Breast epithelium (tissue), 3 donors: ENCODE data around the gene ADRA1B.

Source experiments
- POLR2A ChIP-seq: fragments of 450-650 bp; IDR thresholded peaks from one replicate; pipeline ENCODE4 v1.6.1; 2016; ENCODE audit warnings: antibody characterized with exemption, mild to moderate bottlenecking, moderate library complexity
- POLR2AphosphoS5 ChIP-seq, 3 donors: sonication (generic); formaldehyde crosslinking; IDR thresholded peaks; one replicate each; pipeline ENCODE4 v1.6.1; 2017; ENCODE audit warnings: antibody characterized with exemption in 3 of 3
- TF ChIP-seq, protein P1 (sequence below), 3 donors: fragments of 450-650 bp; IDR thresholded peaks; one replicate each; pipeline ENCODE4 v1.5.1; 2016 to 2017; ENCODE audit warnings: antibody characterized with exemption in 3 of 3, mild to moderate bottlenecking in 3 of 3, moderate library complexity in 3 of 3

DNA sequence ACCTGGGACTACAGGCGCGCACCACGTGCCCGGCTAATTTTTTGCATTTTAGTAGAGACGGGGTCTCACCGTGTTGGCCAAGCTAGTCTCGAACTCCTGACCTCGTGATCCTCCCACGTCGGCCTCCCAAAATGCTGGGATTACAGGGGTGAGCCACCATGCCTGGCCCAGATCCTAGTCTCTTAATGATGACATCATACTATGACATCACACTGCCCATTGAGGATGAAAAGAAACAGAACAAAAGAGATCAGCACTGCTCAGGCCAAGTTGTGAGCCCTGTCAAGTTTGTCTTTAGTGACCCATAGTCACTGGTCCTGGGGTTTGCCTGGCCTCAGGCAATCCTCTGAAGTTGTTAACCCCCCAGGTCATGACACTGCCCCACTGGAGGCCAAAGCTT, 21.3 kb downstream of the ADRA1B start:
- TF ChIP-seq, protein P1, sequence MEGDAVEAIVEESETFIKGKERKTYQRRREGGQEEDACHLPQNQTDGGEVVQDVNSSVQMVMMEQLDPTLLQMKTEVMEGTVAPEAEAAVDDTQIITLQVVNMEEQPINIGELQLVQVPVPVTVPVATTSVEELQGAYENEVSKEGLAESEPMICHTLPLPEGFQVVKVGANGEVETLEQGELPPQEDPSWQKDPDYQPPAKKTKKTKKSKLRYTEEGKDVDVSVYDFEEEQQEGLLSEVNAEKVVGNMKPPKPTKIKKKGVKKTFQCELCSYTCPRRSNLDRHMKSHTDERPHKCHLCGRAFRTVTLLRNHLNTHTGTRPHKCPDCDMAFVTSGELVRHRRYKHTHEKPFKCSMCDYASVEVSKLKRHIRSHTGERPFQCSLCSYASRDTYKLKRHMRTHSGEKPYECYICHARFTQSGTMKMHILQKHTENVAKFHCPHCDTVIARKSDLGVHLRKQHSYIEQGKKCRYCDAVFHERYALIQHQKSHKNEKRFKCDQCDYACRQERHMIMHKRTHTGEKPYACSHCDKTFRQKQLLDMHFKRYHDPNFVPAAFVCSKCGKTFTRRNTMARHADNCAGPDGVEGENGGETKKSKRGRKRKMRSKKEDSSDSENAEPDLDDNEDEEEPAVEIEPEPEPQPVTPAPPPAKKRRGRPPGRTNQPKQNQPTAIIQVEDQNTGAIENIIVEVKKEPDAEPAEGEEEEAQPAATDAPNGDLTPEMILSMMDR (IDR thresholded peaks at IDR 0.05): no peak
- TF ChIP-seq POLR2A: no peak
- TF ChIP-seq POLR2AphosphoS5 (IDR thresholded peaks at IDR 0.05): no peak
